Measurements from ENCODE around the gene PPP2R5B.

PPP2R5B gene

GRCh38 chr11:64902102-64902900 is 22.2 kb upstream of the PPP2R5B start:
- Histone ChIP-seq H3K4me3 (ENCODE audit: insufficient read length, low read depth) (no peak overlapping the region), H3K9ac (ENCODE audit: insufficient read length, low read depth) (no peak overlapping the region), H3K4me1 (ENCODE audit: insufficient read depth, insufficient read length) (peaks cover 3% of the 10 kb centered on the region), H3K9me3 (ENCODE audit: insufficient read depth, low read length) (no peaks in the 10 kb centered on the region), H3K36me3 (ENCODE audit: insufficient read depth, insufficient read length, low read length) (peaks cover 78% of the 10 kb centered on the region), H3K27me3 (ENCODE audit: insufficient read depth, insufficient read length) (no peaks in the 10 kb centered on the region)
- no peak for DNase-seq (ENCODE audit: low read depth, low spot score)
- TF ChIP-seq ZNF274 (IDR thresholded peaks at IDR 0.05; ENCODE audit: low read depth, low read length): no peak
- no peak for TF ChIP-seq SUZ12 (IDR thresholded peaks at IDR 0.05; ENCODE audit: extremely low read depth, insufficient read depth, insufficient read length)
- TF ChIP-seq YY1 (IDR thresholded peaks at IDR 0.05; ENCODE audit: insufficient read depth, insufficient read length): no peak

DNA sequence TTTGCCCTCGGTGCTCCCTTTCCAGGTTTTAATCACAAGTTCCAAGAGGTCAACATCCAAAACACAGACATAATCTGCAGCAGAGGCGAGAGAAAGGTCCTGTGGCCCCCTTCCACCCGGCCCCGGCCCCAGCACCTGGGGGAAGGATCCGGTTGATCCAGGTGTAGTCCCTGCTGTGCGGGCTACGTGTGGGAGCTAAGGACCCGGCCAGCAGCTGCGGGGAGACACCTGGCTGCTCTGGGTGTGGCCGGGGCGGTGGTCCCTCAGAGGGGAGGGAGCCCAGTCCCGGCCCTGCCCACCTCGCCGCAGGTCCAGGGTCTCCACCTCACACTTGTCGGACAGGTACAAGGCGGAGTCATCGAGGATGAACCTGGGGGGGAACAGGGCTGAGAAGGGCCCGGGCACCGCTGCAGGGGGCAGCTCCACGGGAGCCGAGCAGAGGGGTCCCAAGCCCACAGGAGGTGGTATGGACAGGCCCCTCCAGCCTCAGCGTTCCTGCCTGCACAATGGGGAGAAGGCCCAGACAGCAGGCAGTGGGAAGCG is 21.1 kb upstream of the PPP2R5B start:
- TF ChIP-seq SUZ12 (IDR thresholded peaks at IDR 0.05; ENCODE audit: extremely low read depth, insufficient read depth, insufficient read length): no peak
- Histone ChIP-seq H3K4me1 (ENCODE audit: insufficient read depth, insufficient read length) (peaks cover 3% of the 10 kb centered on the region), H3K4me3 (ENCODE audit: insufficient read length, low read depth) (no peak overlapping the region), H3K9me3 (ENCODE audit: insufficient read depth, low read length) (no peaks in the 10 kb centered on the region), H3K9ac (ENCODE audit: insufficient read length, low read depth) (no peak overlapping the region), H3K36me3 (ENCODE audit: insufficient read depth, insufficient read length, low read length) (peaks cover 74% of the 10 kb centered on the region), H3K27me3 (ENCODE audit: insufficient read depth, insufficient read length) (no peaks in the 10 kb centered on the region)
- no peak for DNase-seq (ENCODE audit: low read depth, low spot score)

DNA sequence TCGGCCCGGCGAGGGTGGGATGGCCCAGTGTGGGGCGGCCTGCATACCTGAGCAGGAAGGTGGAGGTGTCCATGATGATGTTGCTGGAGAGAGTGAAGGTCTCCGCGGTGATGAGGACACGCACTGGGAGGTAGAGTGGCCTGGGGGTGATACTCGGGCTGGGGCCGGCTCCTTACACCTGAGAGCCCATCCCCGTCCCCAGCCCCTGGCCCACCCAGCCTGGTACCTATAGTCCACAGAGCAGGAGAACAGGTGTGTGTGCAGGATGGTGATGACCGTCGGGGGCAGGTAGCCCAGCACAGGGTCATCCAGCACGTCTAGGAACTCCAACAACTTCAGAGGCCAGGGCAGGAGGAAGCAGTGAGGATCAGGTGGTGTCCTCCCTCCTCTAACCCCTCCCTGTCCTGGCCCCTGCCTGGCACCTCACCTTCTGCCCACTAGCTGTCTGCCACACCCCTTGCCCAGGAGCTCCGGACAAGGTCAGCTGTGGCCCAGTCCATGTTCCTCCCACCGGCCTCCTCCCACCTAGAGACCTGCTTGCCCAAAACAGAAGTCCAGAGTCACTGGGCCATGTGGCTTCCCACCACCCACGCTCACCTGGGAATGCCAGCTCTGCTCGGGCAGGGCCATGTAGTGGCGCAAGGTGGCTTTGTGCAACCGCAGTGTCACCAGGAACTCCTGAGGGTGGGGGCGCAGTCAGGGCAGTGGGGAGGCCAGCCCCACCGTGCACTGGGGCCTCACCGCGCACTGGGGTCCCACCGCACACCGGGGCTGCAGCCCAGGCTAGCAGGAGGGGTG is 18.8 kb upstream of the PPP2R5B start:
- Histone ChIP-seq H3K9ac (ENCODE audit: insufficient read length, low read depth) (no peak overlapping the region), H3K36me3 (ENCODE audit: insufficient read depth, insufficient read length, low read length) (peaks cover 79% of the 10 kb centered on the region), H3K4me3 (ENCODE audit: insufficient read length, low read depth) (no peak overlapping the region), H3K4me1 (ENCODE audit: insufficient read depth, insufficient read length) (no peaks in the 10 kb centered on the region), H3K27me3 (ENCODE audit: insufficient read depth, insufficient read length) (no peaks in the 10 kb centered on the region), H3K9me3 (ENCODE audit: insufficient read depth, low read length) (no peaks in the 10 kb centered on the region)
- no peak for DNase-seq (ENCODE audit: low read depth, low spot score)
- TF ChIP-seq SUZ12 (IDR thresholded peaks at IDR 0.05; ENCODE audit: extremely low read depth, insufficient read depth, insufficient read length): no peak
- TF ChIP-seq YY1 (IDR thresholded peaks at IDR 0.05; ENCODE audit: insufficient read depth, insufficient read length): no peak
- no peak for TF ChIP-seq ZNF274 (IDR thresholded peaks at IDR 0.05; ENCODE audit: low read depth, low read length)

GRCh38 chr11:64906314-64906635 is 18.2 kb upstream of the PPP2R5B start:
- TF ChIP-seq SUZ12 (IDR thresholded peaks at IDR 0.05; ENCODE audit: extremely low read depth, insufficient read depth, insufficient read length) (no peak), YY1 (IDR thresholded peaks at IDR 0.05; ENCODE audit: insufficient read depth, insufficient read length) (no peak), ZNF274 (IDR thresholded peaks at IDR 0.05; ENCODE audit: low read depth, low read length) (no peak)
- Histone ChIP-seq H3K9me3 (ENCODE audit: insufficient read depth, low read length) (no peaks in the 10 kb centered on the region), H3K9ac (ENCODE audit: insufficient read length, low read depth) (no peak overlapping the region), H3K4me3 (ENCODE audit: insufficient read length, low read depth) (no peak overlapping the region), H3K27me3 (ENCODE audit: insufficient read depth, insufficient read length) (no peaks in the 10 kb centered on the region), H3K36me3 (ENCODE audit: insufficient read depth, insufficient read length, low read length) (peaks cover 79% of the 10 kb centered on the region), H3K4me1 (ENCODE audit: insufficient read depth, insufficient read length) (no peaks in the 10 kb centered on the region)
- no peak for DNase-seq (ENCODE audit: low read depth, low spot score)

DNA sequence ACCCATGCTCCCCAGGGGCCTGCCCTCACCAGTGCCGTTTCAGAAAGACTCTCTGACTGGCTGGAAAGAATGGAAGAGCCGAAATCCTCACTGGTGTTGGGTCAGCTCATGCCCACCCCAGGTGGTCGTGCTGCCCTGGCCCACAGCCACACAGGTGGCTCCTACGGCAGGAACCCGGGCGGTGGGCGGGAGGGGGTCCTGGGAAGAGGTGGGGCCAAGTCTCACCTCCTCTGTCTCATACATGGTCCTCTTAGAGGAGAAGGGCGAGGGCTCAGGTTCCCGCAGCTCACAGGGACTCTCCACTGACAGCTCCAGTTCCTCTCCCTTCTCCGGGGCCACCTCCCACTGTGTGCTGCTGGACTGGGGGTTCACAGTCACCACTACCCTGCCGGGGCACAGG is 15.7 kb upstream of the PPP2R5B start:
- no peak for TF ChIP-seq YY1 (IDR thresholded peaks at IDR 0.05; ENCODE audit: insufficient read depth, insufficient read length)
- Histone ChIP-seq H3K9ac (ENCODE audit: insufficient read length, low read depth) (no peak overlapping the region), H3K4me1 (ENCODE audit: insufficient read depth, insufficient read length) (no peaks in the 10 kb centered on the region), H3K27me3 (ENCODE audit: insufficient read depth, insufficient read length) (no peaks in the 10 kb centered on the region), H3K9me3 (ENCODE audit: insufficient read depth, low read length) (no peaks in the 10 kb centered on the region), H3K36me3 (ENCODE audit: insufficient read depth, insufficient read length, low read length) (peaks cover 82% of the 10 kb centered on the region), H3K4me3 (ENCODE audit: insufficient read length, low read depth) (no peak overlapping the region)
- DNase-seq (ENCODE audit: low read depth, low spot score): no peak

GRCh38 chr11:64909653-64910343 is 14.7 kb upstream of the PPP2R5B start:
- TF ChIP-seq YY1 (IDR thresholded peaks at IDR 0.05; ENCODE audit: insufficient read depth, insufficient read length): no peak
- TF ChIP-seq ZNF274 (IDR thresholded peaks at IDR 0.05; ENCODE audit: low read depth, low read length): no peak
- TF ChIP-seq SUZ12 (IDR thresholded peaks at IDR 0.05; ENCODE audit: extremely low read depth, insufficient read depth, insufficient read length): no peak
- Histone ChIP-seq H3K36me3 (ENCODE audit: insufficient read depth, insufficient read length, low read length) (peaks cover 89% of the 10 kb centered on the region), H3K4me1 (ENCODE audit: insufficient read depth, insufficient read length) (no peaks in the 10 kb centered on the region), H3K27me3 (ENCODE audit: insufficient read depth, insufficient read length) (no peaks in the 10 kb centered on the region), H3K4me3 (ENCODE audit: insufficient read length, low read depth) (no peak overlapping the region), H3K9ac (ENCODE audit: insufficient read length, low read depth) (no peak overlapping the region), H3K9me3 (ENCODE audit: insufficient read depth, low read length) (no peaks in the 10 kb centered on the region)
- DNase-seq (ENCODE audit: low read depth, low spot score): no peak

Data from NT2/D1 (cell line).